ENCODE results near the gene APC2. TPM values are rescaled to one million over a fixed set of nuclear protein-coding genes. Genes with fewer than 3 reads are reported as not detected.
"Not testable (repeated sequence)": the region's sequence is repeated elsewhere in the genome, so short reads cannot be mapped to it uniquely, and the experiment has no call there.

Gene APC2
- total and polyA plus RNA-seq, 5 donors from 2014 or later: 0.06 to 0.25 (median 0.07) TPM; not detected in 2

DNA sequence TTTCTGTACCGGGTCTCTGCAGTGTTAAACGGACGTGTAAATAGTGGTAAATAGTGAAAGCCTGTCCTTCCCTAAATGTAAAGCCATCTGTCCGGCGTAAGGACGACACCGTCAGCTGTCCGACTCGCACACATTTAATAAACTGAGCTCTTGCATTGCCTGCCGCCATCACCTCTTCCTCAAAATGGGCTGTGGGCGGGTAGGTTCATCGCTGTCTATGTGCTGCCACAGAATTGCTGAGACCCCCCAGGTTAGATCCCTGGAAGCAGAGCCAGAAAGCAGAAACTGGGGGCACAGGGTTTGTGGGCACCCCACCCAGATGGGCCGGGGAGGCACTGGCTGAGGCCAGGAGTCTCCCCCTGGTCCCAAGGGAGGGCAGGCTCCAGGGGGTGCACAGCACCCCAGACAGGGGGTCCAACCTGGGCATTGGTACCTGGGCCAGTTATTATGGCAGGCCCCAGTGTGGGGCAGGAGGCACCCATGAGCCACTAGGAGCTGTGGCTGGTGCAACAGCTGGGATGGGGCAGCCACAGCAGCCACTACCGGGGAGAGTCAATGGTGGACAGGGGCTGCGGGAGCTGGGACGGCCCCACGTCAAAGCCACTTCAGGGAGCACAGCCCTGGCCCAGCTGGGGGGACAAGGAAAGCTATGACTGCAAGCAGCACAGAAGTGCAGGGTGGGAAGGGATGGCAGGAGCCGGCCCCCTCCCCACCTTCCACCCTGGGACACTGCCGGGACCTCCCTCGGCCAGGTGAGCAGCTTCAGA lies 23.3 kb downstream of the APC2 start:
- Mint-ChIP-seq H3K9me3 (peaks cover 0 to 2% (median 0%) of the 10 kb centered on the region in 7 donors), H3K27ac (no peak overlapping the region), H3K4me3 (peak overlapping the region in 2 of 4 donors; percentile 52 to 58), H3K4me1 (peaks cover 0 to 39% (median 7%) of the 10 kb centered on the region in 4 donors), H3K36me3 (no peaks in the 10 kb centered on the region), H3K27me3 (no peaks in the 10 kb centered on the region)
- no peak for DNase-seq
- no peaks in the 10 kb centered on the region for H3K9me3 ChIP-seq (ENCODE audit: control insufficient read depth in 2 of 2, low read length in 2 of 2)
- H3K27me3 ChIP-seq (ENCODE audit: control insufficient read depth, insufficient read depth, low read length): no peaks in the 10 kb centered on the region
- ATAC-seq (ENCODE audit: low read depth in 2 of 2): no peak
- H3K27ac ChIP-seq (ENCODE audit: insufficient read depth, low read length, poor library complexity, severe bottlenecking): no peak overlapping the region
- H3K36me3 ChIP-seq (ENCODE audit: control insufficient read depth, insufficient read depth, low read length): peaks cover 5% of the 10 kb centered on the region
- H3K4me3 ChIP-seq (ENCODE audit: low read depth, low read length): no peak overlapping the region
- peaks cover 40% of the 10 kb centered on the region for H3K4me1 ChIP-seq (ENCODE audit: control insufficient read depth, insufficient read depth, low read length, poor library complexity, severe bottlenecking)

DNA sequence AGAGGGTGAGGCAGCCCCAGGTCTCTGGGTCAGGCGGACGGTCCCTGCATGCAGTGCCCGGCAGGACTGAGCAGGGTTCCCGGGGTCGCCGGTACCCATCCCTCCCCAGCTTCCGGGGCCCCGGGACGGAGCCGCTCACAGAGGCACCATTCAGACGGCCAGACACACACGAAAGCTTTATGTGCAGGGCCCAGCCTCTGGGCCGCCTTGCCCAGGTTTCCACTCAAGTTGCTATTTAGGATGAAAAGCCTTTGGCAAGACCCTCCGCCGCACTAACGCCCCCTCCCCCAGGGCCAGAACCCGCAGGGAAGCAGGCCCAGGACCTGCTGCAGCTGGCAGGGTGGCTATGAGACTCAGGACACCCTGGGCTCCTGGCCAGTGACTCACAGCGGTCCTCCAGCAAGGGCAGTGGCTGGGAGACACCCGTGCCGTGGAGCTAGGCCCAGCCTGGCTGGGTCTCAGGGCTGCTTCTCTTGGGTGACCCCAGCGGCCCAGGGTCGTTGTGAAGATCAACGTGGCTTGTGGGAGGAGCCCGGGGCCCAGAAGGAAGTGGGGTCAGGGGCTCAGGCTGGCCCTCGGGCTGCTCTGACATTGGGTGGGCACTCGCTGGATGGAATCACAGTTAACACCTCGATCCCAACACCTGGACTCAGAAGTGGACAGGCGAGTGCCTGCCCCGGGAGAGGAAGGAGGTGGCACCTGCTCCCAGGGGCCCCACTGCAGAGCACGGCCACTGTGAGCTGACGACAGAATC lies 24.3 kb downstream of the APC2 start:
- Histone ChIP-seq H3K27me3 (ENCODE audit: control insufficient read depth, insufficient read depth, low read length) (no peaks in the 10 kb centered on the region), H3K4me3 (ENCODE audit: low read depth, low read length) (no peak overlapping the region), H3K36me3 (ENCODE audit: control insufficient read depth, insufficient read depth, low read length) (peaks cover 5% of the 10 kb centered on the region), H3K4me1 (ENCODE audit: control insufficient read depth, insufficient read depth, low read length, poor library complexity, severe bottlenecking) (peaks cover 39% of the 10 kb centered on the region), H3K27ac (ENCODE audit: insufficient read depth, low read length, poor library complexity, severe bottlenecking) (no peak overlapping the region), H3K9me3 (ENCODE audit: control insufficient read depth in 2 of 2, low read length in 2 of 2) (no peaks in the 10 kb centered on the region)
- Mint-ChIP-seq H3K9me3 (peaks cover 0 to 2% (median 0%) of the 10 kb centered on the region in 7 donors), H3K36me3 (no peaks in the 10 kb centered on the region), H3K4me3 (no peak overlapping the region), H3K27me3 (peaks cover 4% of the 10 kb centered on the region), H3K27ac (peak overlapping the region in 1 of 3 donors; percentile 48), H3K4me1 (peaks cover 1 to 43% (median 9%) of the 10 kb centered on the region in 4 donors)
- no peak for DNase-seq
- no peak for ATAC-seq (ENCODE audit: low read depth in 2 of 2)

- no peak for ATAC-seq (ENCODE audit: low read depth in 2 of 2)
- Histone ChIP-seq H3K27ac (ENCODE audit: insufficient read depth, low read length, poor library complexity, severe bottlenecking) (no peak overlapping the region), H3K4me1 (ENCODE audit: control insufficient read depth, insufficient read depth, low read length, poor library complexity, severe bottlenecking) (peaks cover 41% of the 10 kb centered on the region), H3K27me3 (ENCODE audit: control insufficient read depth, insufficient read depth, low read length) (no peaks in the 10 kb centered on the region), H3K36me3 (ENCODE audit: control insufficient read depth, insufficient read depth, low read length) (peaks cover 5% of the 10 kb centered on the region), H3K4me3 (ENCODE audit: low read depth, low read length) (no peak overlapping the region), H3K9me3 (ENCODE audit: control insufficient read depth in 2 of 2, low read length in 2 of 2) (no peaks in the 10 kb centered on the region)
- H3K27me3 Mint-ChIP-seq: peaks cover 6% of the 10 kb centered on the region
- peaks cover 4 to 47% (median 12%) of the 10 kb centered on the region in 4 donors for H3K4me1 Mint-ChIP-seq
- no peaks in the 10 kb centered on the region for H3K36me3 Mint-ChIP-seq
- H3K9me3 Mint-ChIP-seq: peaks cover 0 to 2% (median 0%) of the 10 kb centered on the region in 7 donors
- H3K27ac Mint-ChIP-seq: no peak overlapping the region
- peak overlapping the region in 1 of 4 donors; percentile 9 for H3K4me3 Mint-ChIP-seq
- no peak for DNase-seq
Measured at GRCh38 chr19:1474765-1475351, 24.9 kb downstream of the APC2 start.

DNA sequence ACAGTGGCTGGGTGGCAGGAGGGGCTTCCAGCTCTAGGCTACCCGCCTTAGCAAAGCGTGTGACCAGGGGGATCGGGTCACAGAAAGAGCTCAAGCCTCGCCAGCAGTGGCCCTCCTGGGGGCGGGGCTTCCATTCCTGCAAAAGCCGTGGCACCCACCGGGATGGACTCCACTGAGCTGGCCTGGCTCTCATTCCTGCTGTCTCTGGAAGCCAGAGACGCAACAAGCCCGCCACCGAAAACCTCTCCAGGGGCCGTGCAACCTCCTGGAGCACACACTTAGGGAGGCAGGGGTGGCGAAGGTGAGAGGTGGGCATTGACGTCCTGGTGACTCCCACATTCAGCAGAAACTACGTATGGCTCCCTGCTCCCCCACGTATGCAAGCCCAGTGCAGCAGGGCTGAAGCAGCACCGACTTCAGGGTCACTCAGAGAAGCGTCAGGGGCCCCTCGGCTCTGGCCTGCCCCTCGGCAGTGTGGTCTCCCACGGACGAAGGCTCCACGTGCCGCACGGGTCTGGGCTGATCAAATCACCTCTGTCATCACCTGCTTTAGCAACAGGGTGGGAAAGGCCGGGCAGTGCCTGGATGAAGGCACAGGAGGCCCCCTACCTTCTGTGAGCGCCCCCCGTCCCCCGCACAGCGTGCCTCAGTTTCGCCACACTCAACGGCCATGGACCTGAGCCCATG lies 26.0 kb downstream of the APC2 start:
- Histone ChIP-seq H3K9me3 (ENCODE audit: control insufficient read depth in 2 of 2, low read length in 2 of 2) (no peaks in the 10 kb centered on the region), H3K27ac (ENCODE audit: insufficient read depth, low read length, poor library complexity, severe bottlenecking) (no peak overlapping the region), H3K4me1 (ENCODE audit: control insufficient read depth, insufficient read depth, low read length, poor library complexity, severe bottlenecking) (peaks cover 30% of the 10 kb centered on the region), H3K36me3 (ENCODE audit: control insufficient read depth, insufficient read depth, low read length) (peaks cover 5% of the 10 kb centered on the region), H3K4me3 (ENCODE audit: low read depth, low read length) (no peak overlapping the region), H3K27me3 (ENCODE audit: control insufficient read depth, insufficient read depth, low read length) (no peaks in the 10 kb centered on the region)
- Mint-ChIP-seq H3K4me1 (peaks cover 4 to 47% (median 12%) of the 10 kb centered on the region in 4 donors), H3K9me3 (peaks cover 0 to 2% (median 0%) of the 10 kb centered on the region in 7 donors), H3K27ac (no peak overlapping the region), H3K4me3 (peak overlapping the region in 1 of 4 donors; percentile 9), H3K27me3 (peaks cover 13% of the 10 kb centered on the region), H3K36me3 (no peaks in the 10 kb centered on the region)
- DNase-seq: no peak
- no peak for ATAC-seq (ENCODE audit: low read depth in 2 of 2)

- ATAC-seq (ENCODE audit: low read depth in 2 of 2); H3K27ac ChIP-seq (ENCODE audit: insufficient read depth, low read length, poor library complexity, severe bottlenecking); DNase-seq; H3K36me3 Mint-ChIP-seq; H3K9me3 ChIP-seq (ENCODE audit: control insufficient read depth in 2 of 2, low read length in 2 of 2); H3K9me3 Mint-ChIP-seq; H3K36me3 ChIP-seq (ENCODE audit: control insufficient read depth, insufficient read depth, low read length); H3K27me3 ChIP-seq (ENCODE audit: control insufficient read depth, insufficient read depth, low read length); H3K4me3 ChIP-seq (ENCODE audit: low read depth, low read length): not testable (repeated sequence)
- Mint-ChIP-seq H3K27me3 (peaks cover 13% of the 10 kb centered on the region), H3K4me3 (peak overlapping the region; percentile 47 to 71 (median 65)), H3K27ac (peak overlapping the region in 2 of 3 donors; percentile 43 to 65), H3K4me1 (peaks cover 4 to 38% (median 12%) of the 10 kb centered on the region in 4 donors)
- H3K4me1 ChIP-seq (ENCODE audit: control insufficient read depth, insufficient read depth, low read length, poor library complexity, severe bottlenecking): peaks cover 20% of the 10 kb centered on the region
Measured at GRCh38 chr19:1477056-1477455, 27.1 kb downstream of the APC2 start.

GRCh38 chr19:1478934-1479707 lies 29.2 kb downstream of the APC2 start, which contains the start of gene C19orf25:
Gene C19orf25, minus strand, starts transcription at chr19:1479215. Its CDS starts 312 bp downstream, at chr19:1478903.
- Mint-ChIP-seq H3K36me3 (no peaks in the 10 kb centered on the region), H3K9me3 (no peaks in the 10 kb centered on the region), H3K27me3 (peaks cover 13% of the 10 kb centered on the region), H3K4me1 (peaks cover 4 to 30% (median 11%) of the 10 kb centered on the region in 4 donors), H3K27ac (peak within 1 kb of the TSS; percentile 83 to 99 (median 96)), H3K4me3 (peak within 1 kb of the TSS; percentile 95 to 99 (median 98))
- ATAC-seq (ENCODE audit: low read depth in 2 of 2): peak; percentile 96 to 97
- Histone ChIP-seq H3K27ac (ENCODE audit: insufficient read depth, low read length, poor library complexity, severe bottlenecking) (peak within 1 kb of the TSS; percentile 86), H3K27me3 (ENCODE audit: control insufficient read depth, insufficient read depth, low read length) (no peaks in the 10 kb centered on the region), H3K36me3 (ENCODE audit: control insufficient read depth, insufficient read depth, low read length) (peaks cover 5% of the 10 kb centered on the region), H3K4me1 (ENCODE audit: control insufficient read depth, insufficient read depth, low read length, poor library complexity, severe bottlenecking) (peaks cover 20% of the 10 kb centered on the region), H3K4me3 (ENCODE audit: low read depth, low read length) (peak within 1 kb of the TSS; percentile 64), H3K9me3 (ENCODE audit: control insufficient read depth in 2 of 2, low read length in 2 of 2) (no peaks in the 10 kb centered on the region)
- peak; percentile 85 to 95 (median 89) for DNase-seq
